Trophoblast cell (in vitro differentiated cells and primary cell): ENCODE results near the gene EVI5. TPM values are rescaled to one million over a fixed set of nuclear protein-coding genes. Genes with fewer than 3 reads are reported as not detected.

Experiments used
- DNase-seq, 2 donors: peaks; one replicate each; pipeline ENCODE4 v3.0.0-alpha.2; 2016
- H2AFZ ChIP-seq: 2 replicates; pipeline ENCODE4 v1.6.1; 2013; ENCODE audit warnings: low read length, moderate library complexity, mild to moderate bottlenecking; ENCODE audit not compliant: insufficient read depth, poor library complexity
- H2AK5ac ChIP-seq: 2 replicates; pipeline ENCODE4 v1.6.1; 2013; ENCODE audit warnings: mild to moderate bottlenecking, low read length
- H2BK120ac ChIP-seq: 2 replicates; pipeline ENCODE4 v1.6.1; 2013; ENCODE audit warnings: low read length, mild to moderate bottlenecking, moderate library complexity; ENCODE audit not compliant: insufficient read depth, poor library complexity
- H2BK12ac ChIP-seq: 2 replicates; pipeline ENCODE4 v1.6.1; 2013; ENCODE audit warnings: mild to moderate bottlenecking, low read length, moderate library complexity
- H2BK5ac ChIP-seq: 2 replicates; pipeline ENCODE4 v1.6.1; 2013; ENCODE audit warnings: low read length, low read depth, moderate library complexity, mild to moderate bottlenecking; ENCODE audit not compliant: poor library complexity
- H3K14ac ChIP-seq: 2 replicates; pipeline ENCODE4 v1.6.1; 2013; ENCODE audit warnings: mild to moderate bottlenecking, low read length
- H3K18ac ChIP-seq: 2 replicates; pipeline ENCODE4 v1.6.1; 2013; ENCODE audit warnings: mild to moderate bottlenecking, low read length
- H3K23ac ChIP-seq: 2 replicates; pipeline ENCODE4 v1.6.1; 2013; ENCODE audit warnings: low read length
- H3K27ac ChIP-seq: 2 replicates; pipeline ENCODE4 v1.5.1; 2013; ENCODE audit warnings: low read depth, mild to moderate bottlenecking, inconsistent platforms, low read length, moderate library complexity
- H3K27me3 ChIP-seq: 2 replicates; pipeline ENCODE4 v1.6.1; 2013; ENCODE audit warnings: inconsistent platforms, mild to moderate bottlenecking, low read length, moderate library complexity; ENCODE audit not compliant: insufficient read depth
- H3K36me3 ChIP-seq, 2 experiments: 1 replicate in 1 of 2; 2 replicates in 1 of 2; pipeline ENCODE4 v1.6.1; 2013; ENCODE audit warnings: low read length in 2 of 2, mild to moderate bottlenecking in 2 of 2, moderate library complexity in 1 of 2; ENCODE audit not compliant: insufficient read depth in 2 of 2, control insufficient read depth in 1 of 2
- H3K4ac ChIP-seq: 2 replicates; pipeline ENCODE4 v1.6.1; 2013; ENCODE audit warnings: low read depth, mild to moderate bottlenecking, low read length, moderate library complexity
- H3K4me1 ChIP-seq, 2 experiments: 1 replicate in 1 of 2; 2 replicates in 1 of 2; pipeline ENCODE4 v1.6.1; 2013; ENCODE audit warnings: low read length in 2 of 2, mild to moderate bottlenecking in 2 of 2, moderate library complexity in 1 of 2; ENCODE audit not compliant: insufficient read depth in 2 of 2, control insufficient read depth in 1 of 2
- H3K4me2 ChIP-seq: 2 replicates; pipeline ENCODE4 v1.6.1; 2013; ENCODE audit warnings: inconsistent platforms, mild to moderate bottlenecking, low read length, moderate library complexity
- H3K4me3 ChIP-seq: 2 replicates; pipeline ENCODE4 v1.5.1; 2013; ENCODE audit warnings: mild to moderate bottlenecking, low read depth, low read length, inconsistent platforms
- H3K79me1 ChIP-seq: one replicate; pipeline ENCODE4 v1.6.1; 2013; ENCODE audit warnings: low read length
- H3K79me2 ChIP-seq: 2 replicates; pipeline ENCODE4 v1.6.1; 2013; ENCODE audit warnings: low read length, mild to moderate bottlenecking; ENCODE audit not compliant: control insufficient read depth, insufficient read depth, poor library complexity
- H3K9ac ChIP-seq: 2 replicates; pipeline ENCODE4 v1.6.1; 2013; ENCODE audit warnings: mild to moderate bottlenecking, low read length
- H3K9me3 ChIP-seq: 2 replicates; pipeline ENCODE4 v1.6.1; 2013; ENCODE audit warnings: low read depth, mild to moderate bottlenecking, control low read depth, inconsistent platforms, low read length; ENCODE audit not compliant: insufficient read depth
- H4K12ac ChIP-seq: 2 replicates; pipeline ENCODE4 v1.6.1; 2013; ENCODE audit warnings: low read depth, mild to moderate bottlenecking, low read length, moderate library complexity
- H4K8ac ChIP-seq: 2 replicates; pipeline ENCODE4 v1.6.1; 2013; ENCODE audit warnings: low read depth, mild to moderate bottlenecking, low read length, moderate library complexity
- H4K91ac ChIP-seq: one replicate; pipeline ENCODE4 v1.6.1; 2013; ENCODE audit warnings: low read depth, mild to moderate bottlenecking, low read length, moderate library complexity
- WGBS: extraction: QIAGEN DNeasy Blood & Tissue Kit; methylation state at CpG from one replicate; pipeline ENCODE4 v1.1.7; 2013; ENCODE audit warnings: missing lambda C conversion rate; ENCODE audit not compliant: insufficient read length, insufficient coverage; ENCODE audit errors: extremely low coverage; 5-methylcytosine and 5-hydroxymethylcytosine counted together
- polyA plus RNA-seq: library from polyadenylated mRNA; stranded (reverse); fragments of 200-250 nt; gene quantifications from 2 replicates; pipeline ENCODE4 v1.2.3, GENCODE V29; 2013

The EVI5 gene
- 17.8 and 20.6 TPM in 2 replicates for polyA plus RNA-seq

GRCh38 chr1:92784639-92785500 lies at the start of gene EVI5:
Gene EVI5, minus strand, starts transcription at chr1:92785108. Its CDS starts 48,562 bp downstream, at chr1:92736546.
- Histone ChIP-seq H3K4ac (peak within 1 kb of the TSS; percentile 87), H3K9ac (peak within 1 kb of the TSS; percentile 78), H2BK5ac (peak within 1 kb of the TSS; percentile 92), H3K36me3 (no peaks in the 10 kb centered on the region), H4K12ac (peak within 1 kb of the TSS; percentile 85), H3K4me3 (peak within 1 kb of the TSS; percentile 92), H4K8ac (peak within 1 kb of the TSS; percentile 91), H2BK120ac (peak within 1 kb of the TSS; percentile 78), H3K27me3 (no peaks in the 10 kb centered on the region), H3K4me2 (peak within 1 kb of the TSS; percentile 85), H3K14ac (peak within 1 kb of the TSS; percentile 97), H4K91ac (peak within 1 kb of the TSS; percentile 82), H3K23ac (no peak within 1 kb of the TSS), H3K27ac (peak within 1 kb of the TSS; percentile 63), H3K9me3 (no peaks in the 10 kb centered on the region), H3K79me1 (peaks cover 13% of the 10 kb centered on the region), H3K18ac (peak within 1 kb of the TSS; percentile 89), H2BK12ac (no peak within 1 kb of the TSS), H3K4me1 (peaks cover 0 to 6% of the 10 kb centered on the region in 2 experiments), H3K79me2 (peaks cover 9% of the 10 kb centered on the region), H2AK5ac (peak within 1 kb of the TSS; percentile 3), H2AFZ (peak within 1 kb of the TSS; percentile 87)
- DNase-seq = peak; percentile 97
- WGBS = no CpG with 5 or more reads among the region's 94 CpGs

GRCh38 chr1:92834617-92835016 lies 49.7 kb upstream of the EVI5 start:
- Histone ChIP-seq H3K27ac (no peak overlapping the region), H2BK12ac (no peak overlapping the region), H3K4me3 (no peak overlapping the region), H2BK120ac (no peak overlapping the region), H3K4me1 (peaks cover 0 to 2% of the 10 kb centered on the region in 2 experiments), H4K8ac (no peak overlapping the region), H2AFZ (no peak overlapping the region), H3K27me3 (no peaks in the 10 kb centered on the region), H3K79me1 (peaks cover 8% of the 10 kb centered on the region), H3K23ac (no peak overlapping the region), H4K12ac (no peak overlapping the region), H2BK5ac (no peak overlapping the region), H2AK5ac (no peak overlapping the region), H3K18ac (no peak overlapping the region), H3K9ac (no peak overlapping the region), H3K9me3 (no peaks in the 10 kb centered on the region), H3K79me2 (peaks cover 14% of the 10 kb centered on the region), H3K4me2 (no peak overlapping the region), H3K14ac (no peak overlapping the region), H3K4ac (peak overlapping the region; percentile 93), H3K36me3 (peaks cover 9 to 38% of the 10 kb centered on the region in 2 experiments), H4K91ac (no peak overlapping the region)
- WGBS = no CpG with 5 or more reads among the region's 5 CpGs
- no peak for DNase-seq

- Histone ChIP-seq H2BK12ac (no peak overlapping the region), H3K23ac (no peak overlapping the region), H3K27me3 (no peaks in the 10 kb centered on the region), H3K4me2 (peak overlapping the region; percentile 11), H3K9ac (no peak overlapping the region), H4K12ac (no peak overlapping the region), H3K9me3 (no peaks in the 10 kb centered on the region), H3K18ac (no peak overlapping the region), H3K36me3 (peaks cover 5 to 31% of the 10 kb centered on the region in 2 experiments), H2AK5ac (no peak overlapping the region), H3K4ac (peak overlapping the region; percentile 22), H3K4me1 (peaks cover 0 to 2% of the 10 kb centered on the region in 2 experiments), H3K4me3 (no peak overlapping the region), H3K79me2 (peaks cover 14% of the 10 kb centered on the region), H3K27ac (no peak overlapping the region), H2BK120ac (no peak overlapping the region), H4K8ac (no peak overlapping the region), H2AFZ (no peak overlapping the region), H4K91ac (no peak overlapping the region), H3K79me1 (peaks cover 8% of the 10 kb centered on the region), H2BK5ac (no peak overlapping the region), H3K14ac (no peak overlapping the region)
- WGBS = no CpG with 5 or more reads among the region's 5 CpGs
- DNase-seq = no peak
Observed at GRCh38 chr1:92833840-92834239, 48.9 kb upstream of the EVI5 start.

DNA sequence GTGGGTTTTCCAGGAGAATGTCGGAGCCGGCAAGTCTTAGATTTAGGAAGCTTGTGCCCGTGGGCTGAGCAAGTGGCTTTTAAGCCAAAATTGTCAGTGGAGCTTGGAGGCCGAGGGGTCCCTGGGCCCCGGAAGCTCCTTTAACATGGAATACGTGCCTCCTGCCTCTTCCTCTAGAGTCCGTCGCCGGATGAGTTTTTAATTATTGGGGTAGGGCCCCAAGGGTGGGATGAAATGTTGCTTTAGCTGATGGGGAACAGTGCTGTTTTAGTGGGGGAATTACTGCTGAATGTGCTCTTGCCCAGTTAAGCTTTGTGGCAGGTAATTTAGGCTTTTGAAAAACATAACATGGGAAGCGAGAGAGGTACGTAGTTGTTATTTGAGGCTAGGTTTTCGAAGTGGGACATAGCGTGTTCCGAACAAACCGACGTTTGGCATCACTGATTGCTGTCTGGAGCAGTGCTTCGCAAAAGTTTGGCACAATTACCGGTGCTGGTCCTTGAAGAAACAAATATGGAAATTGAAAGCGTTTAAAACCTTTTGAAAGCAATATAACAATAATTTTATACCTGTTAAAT lies 47.7 kb upstream of the EVI5 start:
- Histone ChIP-seq H3K9ac (peak overlapping the region; percentile 96), H3K9me3 (no peaks in the 10 kb centered on the region), H3K79me1 (peaks cover 8% of the 10 kb centered on the region), H3K18ac (peak overlapping the region; percentile 91), H3K14ac (peak overlapping the region; percentile 71), H3K36me3 (peaks cover 5 to 26% of the 10 kb centered on the region in 2 experiments), H2AK5ac (peak overlapping the region; percentile 63), H3K4ac (peak overlapping the region; percentile 96), H2BK5ac (peak overlapping the region; percentile 86), H3K27me3 (no peaks in the 10 kb centered on the region), H2AFZ (peak overlapping the region; percentile 18), H3K27ac (peak overlapping the region; percentile 74), H4K91ac (peak overlapping the region; percentile 78), H3K4me1 (peaks cover 0 to 2% of the 10 kb centered on the region in 2 experiments), H4K8ac (peak overlapping the region; percentile 90), H2BK120ac (peak overlapping the region; percentile 73), H4K12ac (peak overlapping the region; percentile 71), H2BK12ac (no peak overlapping the region), H3K4me3 (peak overlapping the region; percentile 91), H3K4me2 (peak overlapping the region; percentile 60), H3K23ac (peak overlapping the region; percentile 1), H3K79me2 (peaks cover 14% of the 10 kb centered on the region)
- no CpG with 5 or more reads among the region's 19 CpGs for WGBS
- DNase-seq = peak in 1 of 2 donors; percentile 12
